HepG2 (cell line): ENCODE results near the gene ELP2. TPM values are rescaled to one million over a fixed set of nuclear protein-coding genes. Genes with fewer than 3 reads are reported as not detected.

Source experiments
- AFF4 ChIP-seq: sonication (generic); formaldehyde crosslinking; IDR thresholded peaks from 2 replicates; pipeline ENCODE4 v1.4.0; 2020; ENCODE audit warnings: missing genetic modification reagents
- ATF4 ChIP-seq, 2 experiments: fragments of 450-650 bp in 1 of 2; sonication (generic) in 1 of 2; formaldehyde crosslinking; IDR thresholded peaks; 2 replicates each; pipeline versions ENCODE4 v1.5.0 to v1.8.0; 2020 to 2022; ENCODE audit warnings: mild to moderate bottlenecking in 1 of 2, missing genetic modification reagents in 1 of 2
- CERS6 ChIP-seq: sonication (generic); formaldehyde crosslinking; IDR thresholded peaks from 2 replicates; pipeline ENCODE4 v1.5.0; 2020; ENCODE audit warnings: missing genetic modification reagents
- CREB1 ChIP-seq, 2 experiments: fragments of 450-650 bp in 1 of 2; IDR thresholded peaks; 2 replicates each; pipeline ENCODE4 v1.6.1; 2016 to 2017; ENCODE audit warnings: control low read depth in 1 of 2, mild to moderate bottlenecking in 1 of 2, missing compliant biosample characterization in 1 of 2, missing genetic modification characterization in 1 of 2
- IRF9 ChIP-seq: sonication (generic); formaldehyde crosslinking; IDR thresholded peaks from 2 replicates; pipeline ENCODE4 v1.8.0; 2022; ENCODE audit warnings: missing genetic modification reagents, mild to moderate bottlenecking, borderline replicate concordance
- JUN ChIP-seq: sonication (generic); formaldehyde crosslinking; IDR thresholded peaks from 2 replicates; pipeline ENCODE4 v1.4.0; 2020; ENCODE audit warnings: mild to moderate bottlenecking, missing genetic modification reagents
- MED13 ChIP-seq: sonication (generic); formaldehyde crosslinking; IDR thresholded peaks from 2 replicates; pipeline ENCODE4 v1.5.0; 2020; ENCODE audit warnings: missing genetic modification reagents
- NCOR1 ChIP-seq: fragments of 200-600 bp; sonication (generic); IDR thresholded peaks from 2 replicates; pipeline ENCODE4 v1.7.0; 2017; ENCODE audit warnings: antibody characterized with exemption, low read length, borderline replicate concordance
- POLR2G ChIP-seq: fragments of 200-400 bp; formaldehyde crosslinking; IDR thresholded peaks from 2 replicates; pipeline ENCODE4 v1.6.1; 2018; ENCODE audit warnings: mild to moderate bottlenecking, low read depth, low read length, moderate library complexity
- REL ChIP-seq: sonication (generic); formaldehyde crosslinking; conservative IDR thresholded peaks from 2 replicates; pipeline ENCODE4 v1.8.0; 2022; ENCODE audit warnings: mild to moderate bottlenecking, missing genetic modification reagents, moderate library complexity
- SRY ChIP-seq: sonication (generic); formaldehyde crosslinking; IDR thresholded peaks from 2 replicates; pipeline ENCODE4 v1.8.0; 2022; ENCODE audit warnings: mild to moderate bottlenecking, missing genetic modification reagents
- TBX3 ChIP-seq: fragments of 450-650 bp; IDR thresholded peaks from 2 replicates; pipeline ENCODE4 v1.6.1; 2017; ENCODE audit warnings: antibody characterized with exemption, mild to moderate bottlenecking, inconsistent platforms, borderline replicate concordance
- TIGD3 ChIP-seq: sonication (generic); formaldehyde crosslinking; IDR thresholded peaks from 2 replicates; pipeline ENCODE4 v1.5.1; 2020; ENCODE audit warnings: mild to moderate bottlenecking, missing genetic modification reagents, borderline replicate concordance
- ZNF121 ChIP-seq: sonication (generic); formaldehyde crosslinking; IDR thresholded peaks from 2 replicates; pipeline ENCODE4 v1.5.0; 2020; ENCODE audit warnings: mild to moderate bottlenecking, missing genetic modification reagents
- ZNF264 ChIP-seq: sonication (generic); formaldehyde crosslinking; IDR thresholded peaks from 2 replicates; pipeline ENCODE4 v1.4.0; 2020; ENCODE audit warnings: missing genetic modification reagents
- ZNF333 ChIP-seq: sonication (generic); formaldehyde crosslinking; IDR thresholded peaks from 2 replicates; pipeline ENCODE4 v1.4.0; 2020; ENCODE audit warnings: mild to moderate bottlenecking, missing genetic modification reagents, borderline replicate concordance
- ZNF574 ChIP-seq: sonication (generic); formaldehyde crosslinking; IDR thresholded peaks from 2 replicates; pipeline ENCODE4 v1.4.0; 2020; ENCODE audit warnings: missing genetic modification reagents
- ZNF850 ChIP-seq: sonication (generic); formaldehyde crosslinking; conservative IDR thresholded peaks from 2 replicates; pipeline ENCODE4 v1.9.0; 2021; ENCODE audit warnings: mild to moderate bottlenecking, missing genetic modification reagents
- polyA plus RNA-seq, 8 experiments: library from polyadenylated mRNA; depleted of rRNA in 3 of 8; stranded (reverse) in 7 of 8; unstranded in 1 of 8; fragments of >200 nt; fragmentation: Illumina TruSeq in 4 of 8; extraction: Trizol in 4 of 8; gene quantifications; 2 replicates each; pipeline versions ENCODE4 v1.2.1 to v1.2.3, GENCODE V29; 2011 to 2016; ENCODE audit warnings: low read depth in 4 of 8, missing spikeins in 1 of 8, mixed read lengths in 1 of 8; ENCODE audit not compliant: insufficient read depth in 1 of 8
- total RNA-seq, 5 experiments: library from RNA; depleted of rRNA; stranded (reverse); fragments of >200 nt; fragmentation: Illumina TruSeq; extraction: Trizol; gene quantifications; 2 replicates each; pipeline ENCODE4 v1.2.3, GENCODE V29; 2016; ENCODE audit warnings: low read depth in 1 of 5

ELP2 gene
- total and polyA plus RNA-seq, 2 of the 13 experiments (the other 11 are each of a cell fraction or from before 2014, with no cell fraction given) = 98.7 to 100 TPM

GRCh38 chr18:36176177-36176584, 46.5 kb downstream of the ELP2 start (continued):
- TF ChIP-seq AFF4 (no peak), TBX3 (peak; percentile 70), ZNF850 (CRISPR knock-in tag) (no peak), TIGD3 (CRISPR knock-in tag) (no peak), JUN (CRISPR knock-in tag) (peak; percentile 71; the same call in 1 of the 2 replicates), ATF4 (CRISPR knock-in tag; IDR thresholded peaks at IDR 0.05) (peak in 1 of 2 experiments; percentile 89; a peak in 2 of 4 replicates), ZNF264 (CRISPR knock-in tag) (no peak; the same call in 1 of the 2 replicates), REL (CRISPR knock-in tag) (no peak), CERS6 (CRISPR knock-in tag) (no peak), MED13 (CRISPR knock-in tag) (0 out of 2 replicates have a peak, but pooled peaks have one; percentile 20), NCOR1 (peak; percentile 99), ZNF574 (CRISPR knock-in tag) (peak; percentile 75), POLR2G (no peak; the same call in none of the 2 replicates), IRF9 (CRISPR knock-in tag) (no peak; the same call in 1 of the 2 replicates), ZNF121 (CRISPR knock-in tag) (no peak), ZNF333 (CRISPR knock-in tag) (no peak), SRY (CRISPR knock-in tag) (no peak), CREB1 (IDR thresholded peaks at IDR 0.05) (peak; percentile 77), CREB1 (CRISPR knock-in tag; IDR thresholded peaks at IDR 0.05) (peak; percentile 89)
